ENCODE results near the gene NAGPA. TPM values are rescaled to one million over a fixed set of nuclear protein-coding genes. Genes with fewer than 3 reads are reported as not detected.
"Not testable (repeated sequence)": the region's sequence is repeated elsewhere in the genome, so short reads cannot be mapped to it uniquely, and the experiment has no call there.

NAGPA gene, protein sequence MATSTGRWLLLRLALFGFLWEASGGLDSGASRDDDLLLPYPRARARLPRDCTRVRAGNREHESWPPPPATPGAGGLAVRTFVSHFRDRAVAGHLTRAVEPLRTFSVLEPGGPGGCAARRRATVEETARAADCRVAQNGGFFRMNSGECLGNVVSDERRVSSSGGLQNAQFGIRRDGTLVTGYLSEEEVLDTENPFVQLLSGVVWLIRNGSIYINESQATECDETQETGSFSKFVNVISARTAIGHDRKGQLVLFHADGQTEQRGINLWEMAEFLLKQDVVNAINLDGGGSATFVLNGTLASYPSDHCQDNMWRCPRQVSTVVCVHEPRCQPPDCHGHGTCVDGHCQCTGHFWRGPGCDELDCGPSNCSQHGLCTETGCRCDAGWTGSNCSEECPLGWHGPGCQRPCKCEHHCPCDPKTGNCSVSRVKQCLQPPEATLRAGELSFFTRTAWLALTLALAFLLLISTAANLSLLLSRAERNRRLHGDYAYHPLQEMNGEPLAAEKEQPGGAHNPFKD
- total RNA-seq = 10 to 100 TPM in 1 of 2 donors, 1 to 10 TPM in 1; 8.1 to 12.7 TPM

DNA sequence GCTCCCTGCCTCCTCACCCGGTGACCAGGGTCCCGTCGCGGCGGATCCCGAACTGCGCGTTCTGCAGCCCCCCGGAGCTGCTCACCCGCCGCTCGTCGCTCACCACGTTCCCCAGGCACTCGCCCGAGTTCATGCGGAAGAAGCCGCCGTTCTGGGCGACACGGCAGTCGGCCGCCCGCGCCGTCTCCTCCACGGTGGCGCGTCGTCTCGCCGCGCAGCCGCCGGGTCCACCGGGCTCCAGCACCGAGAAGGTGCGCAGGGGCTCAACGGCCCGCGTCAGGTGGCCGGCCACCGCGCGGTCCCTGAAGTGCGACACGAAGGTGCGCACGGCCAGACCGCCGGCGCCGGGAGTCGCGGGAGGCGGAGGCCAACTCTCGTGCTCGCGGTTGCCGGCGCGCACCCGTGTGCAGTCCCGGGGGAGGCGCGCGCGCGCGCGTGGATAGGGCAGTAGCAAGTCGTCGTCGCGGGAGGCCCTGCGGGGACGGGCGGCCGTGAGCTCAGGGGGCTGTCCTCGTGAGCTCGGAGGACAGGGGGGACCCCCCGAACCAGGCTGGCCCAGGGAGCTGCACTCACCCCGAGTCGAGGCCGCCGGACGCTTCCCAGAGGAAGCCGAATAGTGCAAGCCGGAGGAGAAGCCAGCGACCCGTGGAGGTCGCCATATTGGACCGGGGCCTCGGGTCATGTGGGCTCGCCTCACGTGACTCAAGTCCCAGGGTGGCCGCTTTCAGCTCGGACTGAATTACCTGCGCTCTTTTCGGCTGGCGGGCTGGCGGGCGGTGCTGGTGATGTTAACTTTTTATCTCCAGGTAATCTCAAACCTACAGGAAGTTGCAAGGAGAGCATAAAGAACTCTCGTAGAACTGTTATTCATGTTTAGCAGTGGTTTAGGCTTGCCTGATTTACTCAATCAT lies at the start of gene NAGPA:
Gene NAGPA, minus strand, starts transcription at position 680 of the 911 bp plus-strand sequence. Its CDS starts 21 bp downstream, at position 659.
- DNase-seq (ENCODE audit: low spot score) = peak; percentile 92
- Histone ChIP-seq H3K36me3 (no peaks in the 10 kb centered on the region), H3K4me1 (peaks cover 0 to 25% of the 10 kb centered on the region in 2 donors), H3K27me3 (no peaks in the 10 kb centered on the region), H3K4me3 (peak within 1 kb of the TSS; percentile 85 to 97), H3K27ac (peak within 1 kb of the TSS; percentile 63 to 71), H3K9me3 (no peaks in the 10 kb centered on the region)
- TF ChIP-seq, protein P1, sequence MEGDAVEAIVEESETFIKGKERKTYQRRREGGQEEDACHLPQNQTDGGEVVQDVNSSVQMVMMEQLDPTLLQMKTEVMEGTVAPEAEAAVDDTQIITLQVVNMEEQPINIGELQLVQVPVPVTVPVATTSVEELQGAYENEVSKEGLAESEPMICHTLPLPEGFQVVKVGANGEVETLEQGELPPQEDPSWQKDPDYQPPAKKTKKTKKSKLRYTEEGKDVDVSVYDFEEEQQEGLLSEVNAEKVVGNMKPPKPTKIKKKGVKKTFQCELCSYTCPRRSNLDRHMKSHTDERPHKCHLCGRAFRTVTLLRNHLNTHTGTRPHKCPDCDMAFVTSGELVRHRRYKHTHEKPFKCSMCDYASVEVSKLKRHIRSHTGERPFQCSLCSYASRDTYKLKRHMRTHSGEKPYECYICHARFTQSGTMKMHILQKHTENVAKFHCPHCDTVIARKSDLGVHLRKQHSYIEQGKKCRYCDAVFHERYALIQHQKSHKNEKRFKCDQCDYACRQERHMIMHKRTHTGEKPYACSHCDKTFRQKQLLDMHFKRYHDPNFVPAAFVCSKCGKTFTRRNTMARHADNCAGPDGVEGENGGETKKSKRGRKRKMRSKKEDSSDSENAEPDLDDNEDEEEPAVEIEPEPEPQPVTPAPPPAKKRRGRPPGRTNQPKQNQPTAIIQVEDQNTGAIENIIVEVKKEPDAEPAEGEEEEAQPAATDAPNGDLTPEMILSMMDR (IDR thresholded peaks at IDR 0.05) = no peak

DNA sequence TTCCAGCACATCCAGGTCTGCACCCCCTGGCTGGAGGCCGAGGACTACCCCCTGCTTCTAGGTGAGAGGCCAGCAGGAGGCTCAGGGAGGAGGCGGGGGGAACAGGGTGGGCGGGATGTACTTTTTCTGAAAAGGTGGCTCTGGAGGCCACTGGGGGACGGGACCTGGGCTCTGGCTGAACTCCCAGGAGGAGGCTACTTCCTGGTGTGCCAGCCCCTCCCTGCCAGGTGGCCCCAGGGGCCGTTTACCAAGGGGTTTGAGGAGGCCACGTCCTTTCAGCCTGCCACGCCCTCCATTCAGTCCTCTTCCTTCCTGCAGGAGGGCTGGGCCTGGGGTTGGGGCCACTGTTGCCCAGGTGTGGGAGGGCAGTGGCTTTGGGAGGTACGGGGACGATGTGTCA lies 47.3 kb upstream of the NAGPA start:
- H3K4me1 ChIP-seq = not testable (repeated sequence)
- H3K36me3 ChIP-seq = peaks cover 28% of the 10 kb centered on the region

DNA sequence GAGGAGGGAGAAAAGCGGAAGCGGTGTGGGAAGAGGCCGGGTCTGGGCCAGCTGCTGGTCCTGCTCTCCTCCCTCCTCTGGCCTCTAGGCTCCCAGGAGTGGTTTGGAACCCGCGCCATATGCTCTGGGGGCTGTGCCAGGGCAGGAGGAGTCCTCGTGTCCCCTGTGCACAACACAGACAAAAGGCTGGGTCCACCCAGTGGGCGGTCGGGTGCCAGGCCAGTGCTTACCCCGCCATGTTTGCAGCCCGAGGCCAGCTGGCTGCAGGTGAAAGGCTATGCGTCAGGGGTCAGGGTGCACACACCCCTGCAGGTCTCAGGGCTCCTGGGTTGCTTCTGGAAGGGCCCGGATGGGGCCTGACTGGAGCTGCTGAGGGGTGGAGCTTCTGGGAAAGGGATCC lies 46.7 kb upstream of the NAGPA start:
- peaks cover 32% of the 10 kb centered on the region for H3K36me3 ChIP-seq
- H3K27ac ChIP-seq; DNase-seq (ENCODE audit: low spot score); H3K9me3 ChIP-seq; H3K4me1 ChIP-seq; H3K27me3 ChIP-seq; H3K4me3 ChIP-seq: not testable (repeated sequence)

More for the DNA sequence above, 47.3 kb upstream of the NAGPA start:
- not testable (repeated sequence) for DNase-seq (ENCODE audit: low spot score); H3K9me3 ChIP-seq; H3K27ac ChIP-seq; H3K4me3 ChIP-seq; H3K27me3 ChIP-seq

DNA sequence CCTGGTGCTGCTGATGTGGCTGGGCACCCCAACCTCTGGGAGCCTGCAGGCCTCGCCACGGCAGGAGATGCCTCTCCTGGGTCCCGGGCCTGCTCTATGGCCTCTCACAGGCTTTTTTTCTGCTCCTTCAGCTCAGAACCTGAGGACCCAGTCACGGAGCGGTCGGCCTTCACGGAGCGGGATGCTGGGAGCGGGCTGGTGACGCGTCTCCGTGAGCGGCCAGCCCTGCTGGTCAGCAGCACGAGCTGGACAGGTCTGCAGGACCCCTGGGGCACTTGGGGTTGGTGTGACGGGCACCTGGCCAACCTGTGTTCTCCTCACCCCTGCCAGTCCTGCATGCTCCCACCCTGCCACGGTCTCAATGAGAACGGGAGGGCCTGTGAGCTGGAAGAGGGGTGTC lies 44.9 kb upstream of the NAGPA start:
- no peak overlapping the region for H3K4me3 ChIP-seq
- no peaks in the 10 kb centered on the region for H3K4me1 ChIP-seq
- no peak overlapping the region for H3K27ac ChIP-seq
- DNase-seq (ENCODE audit: low spot score) = no peak
- H3K27me3 ChIP-seq = no peaks in the 10 kb centered on the region
- TF ChIP-seq, protein P1 (IDR thresholded peaks at IDR 0.05) = no peak
- peaks cover 37% of the 10 kb centered on the region for H3K36me3 ChIP-seq
- H3K9me3 ChIP-seq = no peaks in the 10 kb centered on the region

DNA sequence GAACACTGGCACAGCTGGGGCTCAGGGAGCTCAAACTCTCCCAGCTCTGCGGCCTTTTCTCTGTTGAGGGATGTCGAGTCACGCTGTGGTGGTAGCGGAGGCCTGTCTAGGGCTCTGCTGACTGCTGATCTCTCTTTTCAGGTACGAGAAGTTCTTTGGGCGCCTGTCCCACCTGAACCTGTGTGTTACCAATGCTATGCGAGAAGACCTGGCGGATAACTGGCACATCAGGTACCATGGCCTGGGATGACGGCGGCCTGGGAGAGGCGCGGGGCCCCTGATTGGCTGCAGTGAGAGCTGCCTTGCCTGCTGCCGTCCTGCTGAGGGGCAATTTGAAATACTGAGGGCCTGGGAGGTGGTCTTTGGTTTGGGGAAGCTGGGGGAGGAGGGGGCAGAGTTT lies 43.6 kb upstream of the NAGPA start:
- TF ChIP-seq, protein P1 (IDR thresholded peaks at IDR 0.05) = no peak
- Histone ChIP-seq H3K4me1 (peaks cover 0 to 4% of the 10 kb centered on the region in 2 donors), H3K27me3 (no peaks in the 10 kb centered on the region), H3K4me3 (no peak overlapping the region), H3K36me3 (peaks cover 37% of the 10 kb centered on the region), H3K9me3 (no peaks in the 10 kb centered on the region), H3K27ac (no peak overlapping the region)
- no peak for DNase-seq (ENCODE audit: low spot score)

DNA sequence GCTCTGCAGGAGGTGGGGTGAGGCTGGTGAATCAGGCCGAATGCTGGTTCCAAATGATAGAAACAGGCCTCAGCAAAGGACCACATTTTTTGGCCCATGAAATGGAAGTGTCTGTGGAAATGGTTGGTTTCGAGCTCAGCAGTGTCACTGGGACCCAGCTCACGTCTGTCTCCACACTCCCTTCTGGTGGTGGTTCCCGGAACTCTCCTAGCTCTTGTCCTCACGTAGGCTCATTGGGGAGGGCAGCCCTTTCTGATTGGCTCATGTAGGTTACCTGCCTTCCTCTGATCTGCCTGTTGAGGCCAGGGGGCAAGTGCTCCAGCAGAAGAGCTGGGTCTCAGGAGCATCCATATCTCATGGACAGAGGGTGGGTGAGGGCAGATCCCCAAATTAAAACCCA lies 41.9 kb upstream of the NAGPA start:
- no peak for DNase-seq (ENCODE audit: low spot score)
- Histone ChIP-seq H3K9me3 (no peaks in the 10 kb centered on the region), H3K27ac (no peak overlapping the region), H3K36me3 (peaks cover 37% of the 10 kb centered on the region), H3K27me3 (no peaks in the 10 kb centered on the region), H3K4me1 (peaks cover 0 to 13% of the 10 kb centered on the region in 2 donors), H3K4me3 (no peak overlapping the region)
- TF ChIP-seq, protein P1 (IDR thresholded peaks at IDR 0.05) = no peak

DNA sequence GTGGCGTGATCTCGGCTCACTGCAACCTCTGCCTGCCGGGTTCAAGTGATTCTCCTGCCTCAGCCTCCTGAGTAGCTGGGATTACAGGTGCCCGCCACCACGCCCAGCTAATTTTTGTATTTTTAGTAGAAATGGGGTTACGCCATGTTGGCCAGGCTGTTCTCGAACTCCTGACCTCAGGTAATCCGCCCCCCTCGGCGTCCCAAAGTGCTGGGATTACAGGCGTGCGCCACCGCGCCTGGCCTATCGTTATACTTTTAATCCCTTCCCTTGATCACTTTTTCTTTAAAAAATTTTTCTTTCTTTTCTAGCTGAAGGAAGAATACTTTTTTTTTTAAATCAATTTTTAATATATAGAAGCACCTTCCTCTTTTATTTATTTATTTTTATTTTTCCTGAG lies 40.0 kb upstream of the NAGPA start:
- not testable (repeated sequence) for H3K4me3 ChIP-seq; H3K27me3 ChIP-seq; H3K9me3 ChIP-seq; H3K27ac ChIP-seq; DNase-seq (ENCODE audit: low spot score)
- peaks cover 29% of the 10 kb centered on the region for H3K36me3 ChIP-seq
- H3K4me1 ChIP-seq = peaks cover 0 to 13% of the 10 kb centered on the region in 2 donors

Measured in right atrium auricular region (tissue), 2 donors.